ENCODE data around the gene WWC2.

DNA sequence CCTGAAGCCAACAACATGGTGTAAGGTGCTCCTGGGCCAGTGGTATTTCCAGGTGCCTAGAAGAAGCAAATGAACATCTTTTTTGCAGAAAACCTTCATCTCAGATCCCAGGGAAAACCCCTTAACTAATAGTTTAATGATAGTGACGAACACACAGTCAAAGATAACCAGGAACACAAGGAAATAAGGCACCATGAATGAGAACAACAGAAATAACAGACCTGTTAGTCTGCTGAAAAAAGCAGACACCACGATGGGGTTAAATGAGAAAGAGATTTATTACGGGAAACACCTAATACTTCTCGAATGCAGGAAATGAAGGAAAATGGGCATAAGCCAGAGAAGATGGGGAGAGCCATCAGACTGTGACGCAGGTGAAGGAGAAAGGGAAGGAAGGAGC is 30.6 kb upstream of the WWC2 start:
- TF ChIP-seq, protein P1, sequence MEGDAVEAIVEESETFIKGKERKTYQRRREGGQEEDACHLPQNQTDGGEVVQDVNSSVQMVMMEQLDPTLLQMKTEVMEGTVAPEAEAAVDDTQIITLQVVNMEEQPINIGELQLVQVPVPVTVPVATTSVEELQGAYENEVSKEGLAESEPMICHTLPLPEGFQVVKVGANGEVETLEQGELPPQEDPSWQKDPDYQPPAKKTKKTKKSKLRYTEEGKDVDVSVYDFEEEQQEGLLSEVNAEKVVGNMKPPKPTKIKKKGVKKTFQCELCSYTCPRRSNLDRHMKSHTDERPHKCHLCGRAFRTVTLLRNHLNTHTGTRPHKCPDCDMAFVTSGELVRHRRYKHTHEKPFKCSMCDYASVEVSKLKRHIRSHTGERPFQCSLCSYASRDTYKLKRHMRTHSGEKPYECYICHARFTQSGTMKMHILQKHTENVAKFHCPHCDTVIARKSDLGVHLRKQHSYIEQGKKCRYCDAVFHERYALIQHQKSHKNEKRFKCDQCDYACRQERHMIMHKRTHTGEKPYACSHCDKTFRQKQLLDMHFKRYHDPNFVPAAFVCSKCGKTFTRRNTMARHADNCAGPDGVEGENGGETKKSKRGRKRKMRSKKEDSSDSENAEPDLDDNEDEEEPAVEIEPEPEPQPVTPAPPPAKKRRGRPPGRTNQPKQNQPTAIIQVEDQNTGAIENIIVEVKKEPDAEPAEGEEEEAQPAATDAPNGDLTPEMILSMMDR (IDR thresholded peaks at IDR 0.05) = no peak
- TF ChIP-seq POLR2A (IDR thresholded peaks at IDR 0.05) = no peak
